Frontal cortex (tissue), 4 donors: Measurements from ENCODE around the gene TJAP1. TPM values are rescaled to one million over a fixed set of nuclear protein-coding genes. Genes with fewer than 3 reads are reported as not detected.
A peak's percentile ranks its signal among the peaks of the same experiment; 100 is the strongest.
"Not testable (repeated sequence)": the region's sequence is repeated elsewhere in the genome, so short reads cannot be mapped to it uniquely, and the experiment has no call there.

Experiments
- DNase-seq, 2 donors: peaks; one replicate each; pipeline ENCODE4 v3.0.0; 2012; ENCODE audit warnings: low spot score in 2 of 2
- FAIRE-seq: peaks from 2 replicates; lab custom pipeline; 2012; peaks lifted over from hg19 to GRCh38; lab: Jason Lieb, UNC
- total RNA-seq: library from RNA; depleted of rRNA; stranded (reverse); fragments of >200 nt; gene quantifications from one replicate; pipeline ENCODE4 v1.2.3, GENCODE V29; 2014
- donor health status: control.
- donor health status: control.
- donor health status: control.

The TJAP1 gene
- total RNA-seq, 1 donor from 2014 or later, result 2.9 TPM

DNA sequence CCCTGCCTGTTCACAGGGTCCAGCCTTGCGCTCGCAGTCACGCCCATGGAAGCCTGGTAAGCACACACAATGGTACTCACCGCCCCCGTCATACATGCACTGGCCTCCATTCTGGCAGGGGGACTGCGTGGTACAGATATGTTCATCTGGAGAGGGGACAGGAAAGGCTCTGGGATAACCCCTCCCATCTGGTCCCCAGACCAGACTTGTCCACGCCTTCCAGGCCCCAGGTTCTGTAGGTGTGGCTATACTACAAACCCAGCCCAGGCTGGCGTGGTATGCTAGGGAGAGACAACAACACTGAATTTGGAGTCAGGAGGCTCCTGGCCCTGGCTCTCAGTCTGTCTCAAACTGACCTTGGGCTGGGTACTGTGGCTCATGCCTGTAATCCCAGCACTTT, 25.4 kb upstream of the TJAP1 start:
- no peak for FAIRE-seq
- DNase-seq, result no peak

DNA sequence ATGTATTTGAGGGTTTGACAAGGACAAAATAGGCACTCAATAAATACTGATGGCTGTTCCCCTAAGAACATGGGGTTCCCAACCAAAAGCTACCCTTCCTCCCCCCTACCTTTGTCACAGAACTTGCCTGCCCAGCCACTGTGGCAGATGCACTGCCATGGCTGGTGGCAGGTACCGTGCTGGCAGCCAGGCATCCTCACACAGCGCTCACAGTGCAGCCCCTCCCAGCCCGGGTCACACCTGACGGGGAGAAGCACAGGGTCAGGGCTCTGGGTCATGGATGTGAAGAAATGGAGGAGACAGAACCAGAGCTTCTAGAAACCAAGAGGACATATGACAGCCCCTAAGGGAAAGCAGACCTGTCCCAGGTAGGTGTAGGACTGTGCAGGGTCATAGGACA, 24.5 kb upstream of the TJAP1 start:
- FAIRE-seq, result no peak
- DNase-seq, result no peak

DNA sequence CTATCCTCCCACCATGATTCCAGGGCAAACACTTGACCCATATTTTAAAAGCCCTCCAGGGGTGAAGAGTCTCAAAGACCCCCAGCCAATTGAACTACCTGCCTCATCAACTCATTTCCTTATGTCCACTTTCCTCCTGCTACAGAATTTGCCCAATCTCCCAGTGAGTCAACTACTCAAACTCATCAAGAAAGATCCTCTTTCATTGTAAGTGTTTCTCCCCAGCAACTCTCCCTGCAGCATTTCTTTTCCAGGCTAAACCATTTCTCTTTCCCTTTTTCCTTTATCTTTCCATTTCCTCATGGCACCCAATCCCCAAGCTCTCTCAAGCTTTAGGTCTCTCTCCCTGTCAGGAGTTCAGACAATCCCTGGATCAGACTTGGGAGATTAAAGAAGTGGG, 23.5 kb upstream of the TJAP1 start:
- DNase-seq, result no peak

DNA sequence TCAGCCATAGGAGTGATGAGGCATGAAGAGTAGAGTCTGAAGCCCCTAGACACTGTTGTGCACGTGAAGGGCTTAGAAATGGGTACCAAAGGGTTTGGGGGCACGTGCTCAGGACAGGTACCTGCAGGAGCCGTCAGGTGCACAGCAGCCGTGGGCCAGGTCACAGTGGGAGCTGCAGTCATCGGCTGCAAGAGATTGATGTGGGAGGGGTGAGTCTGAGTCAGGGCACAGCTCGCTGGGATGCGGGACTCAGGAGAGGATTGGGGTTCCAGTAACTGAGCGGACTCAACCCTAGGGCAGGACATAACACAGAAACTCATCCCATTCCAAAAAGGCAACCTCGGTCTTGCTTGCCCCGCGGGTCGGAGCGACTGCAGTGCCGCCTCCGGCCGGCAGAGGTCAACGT, 23.1 kb upstream of the TJAP1 start:
- DNase-seq (no peak), FAIRE-seq (no peak)

More for the DNA sequence above, 23.5 kb upstream of the TJAP1 start:
- FAIRE-seq, result no peak

DNA sequence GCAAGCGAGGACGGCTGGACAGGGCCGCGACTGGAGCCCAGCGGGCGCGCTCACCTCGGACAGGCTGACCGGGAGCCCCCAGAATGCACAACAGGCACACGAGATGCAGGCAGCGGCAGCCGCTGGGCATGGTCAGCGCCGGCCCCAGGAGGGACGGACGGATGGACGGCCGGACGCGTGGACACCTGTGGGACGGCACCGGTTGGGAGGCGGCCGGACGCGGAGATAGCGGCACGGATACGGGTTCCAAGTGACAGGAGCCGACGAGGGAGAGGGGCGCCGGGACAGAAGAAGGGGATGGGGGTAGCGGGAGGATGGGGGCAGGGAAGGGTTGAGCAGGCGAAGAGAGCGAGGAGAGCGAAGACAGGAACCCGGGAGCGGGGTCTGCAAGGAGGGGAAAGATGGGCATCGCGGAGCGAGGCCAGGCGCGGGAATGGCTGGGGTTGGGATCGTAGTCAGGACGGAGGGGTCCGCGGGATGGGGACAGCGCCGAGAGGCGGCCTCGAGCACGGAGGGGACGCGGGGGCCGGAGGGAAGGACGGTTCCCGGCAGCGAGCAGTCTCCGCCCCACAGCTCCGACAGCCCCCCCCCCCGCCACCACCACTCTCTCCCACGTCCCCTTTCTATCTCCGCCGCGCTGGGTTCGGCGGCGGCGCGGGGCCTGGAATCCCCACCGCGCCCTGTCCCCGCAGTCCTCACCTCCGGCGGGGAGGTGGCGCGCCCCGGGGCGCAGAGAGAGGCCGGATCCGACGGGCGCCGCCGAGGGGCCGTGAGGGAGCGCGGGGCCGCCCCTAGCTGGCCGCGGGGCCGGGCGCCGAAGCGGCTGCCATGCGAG, 22.5 kb upstream of the TJAP1 start:
- DNase-seq (peak; percentile 88 to 90), FAIRE-seq (no peak)

DNA sequence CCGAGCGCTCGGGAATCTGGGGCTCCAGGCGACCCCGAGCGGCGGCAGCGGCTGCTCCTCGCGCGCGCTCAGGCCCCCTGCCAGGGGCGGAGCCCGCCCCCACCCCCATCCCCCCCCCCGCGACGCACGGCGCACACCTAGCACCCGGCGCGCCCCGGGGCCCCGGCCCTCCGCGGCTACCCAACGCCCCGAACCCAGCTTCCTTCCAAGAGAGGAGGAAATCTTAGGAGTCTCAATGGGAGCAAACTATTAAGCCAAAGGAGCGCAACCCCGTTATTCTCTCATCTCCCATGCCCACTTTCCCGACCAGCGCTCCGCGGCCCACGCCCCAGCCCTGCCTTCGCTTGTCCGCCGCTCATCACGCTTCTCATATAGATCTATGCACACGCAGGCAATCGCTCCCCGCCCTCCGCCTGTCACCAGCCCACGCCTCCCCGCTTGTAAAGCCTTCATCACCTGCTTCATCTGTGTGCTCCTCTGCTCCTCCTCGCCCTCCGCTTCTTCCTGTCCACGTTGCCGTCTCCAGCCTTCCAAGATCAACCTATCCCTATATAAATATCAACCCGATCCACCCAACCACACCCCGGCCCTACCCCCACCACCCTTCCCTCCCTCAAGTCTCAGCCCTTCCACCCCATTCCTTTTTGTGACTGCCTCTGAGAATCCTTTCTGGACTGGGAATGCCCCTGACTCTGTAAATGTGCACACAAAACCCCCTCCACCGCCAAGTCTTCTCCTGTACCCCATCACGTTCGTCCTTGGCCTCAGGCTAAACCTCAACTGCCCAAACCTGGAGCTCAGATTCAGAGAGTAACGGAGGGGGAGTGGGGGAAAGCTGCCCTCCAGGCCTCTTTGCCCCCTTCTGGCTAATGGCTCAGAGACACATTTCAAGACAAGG, 21.6 kb upstream of the TJAP1 start, which contains the start of gene DLK2:
Gene DLK2, minus strand, starts transcription at position 18 of the 898 bp plus-strand sequence. CDS start 723 bp downstream, outside the sequence.
- DNase-seq, result peak; percentile 55 to 64
- no peak for FAIRE-seq

DNA sequence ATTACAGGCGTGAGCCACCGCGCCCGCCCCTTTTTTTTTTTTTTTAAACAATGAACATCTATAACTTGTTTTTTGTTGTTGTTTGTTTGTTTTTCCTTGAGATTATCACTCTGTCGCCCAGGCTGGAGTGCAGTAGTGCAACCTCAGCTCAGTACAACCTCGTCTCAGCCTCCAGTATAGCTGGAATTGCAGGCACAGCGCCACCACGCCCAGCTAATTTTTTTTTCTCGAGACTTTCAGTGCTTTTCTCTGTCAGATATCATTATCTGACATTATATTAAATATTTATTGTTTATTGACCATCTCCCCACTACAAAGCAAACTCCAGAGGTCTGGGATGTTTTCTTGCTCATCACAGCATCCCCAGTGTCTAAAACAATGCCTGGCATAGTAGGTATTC, 19.7 kb upstream of the TJAP1 start:
- FAIRE-seq (no peak), DNase-seq (no peak)

DNA sequence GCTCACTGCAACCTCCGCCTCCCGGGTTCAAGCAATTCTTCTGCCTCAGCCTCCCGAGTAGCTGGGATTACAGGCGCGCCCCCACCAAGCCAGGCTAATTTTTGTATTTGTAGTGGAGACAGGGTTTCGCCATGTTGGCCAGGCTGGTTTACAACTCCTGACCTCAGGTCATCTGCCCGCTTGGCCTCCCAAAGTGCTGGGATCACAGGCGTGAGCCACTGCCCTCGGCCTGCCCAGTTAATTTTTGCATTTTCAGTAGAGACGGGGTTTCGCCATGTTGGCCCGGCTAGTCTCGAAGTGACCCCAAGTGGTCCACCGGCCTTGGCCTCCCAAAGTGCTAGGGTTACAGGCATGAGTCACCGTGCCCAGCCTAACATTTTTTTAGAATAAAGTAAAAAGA, 19.2 kb upstream of the TJAP1 start:
- DNase-seq, FAIRE-seq: not testable (repeated sequence)

DNA sequence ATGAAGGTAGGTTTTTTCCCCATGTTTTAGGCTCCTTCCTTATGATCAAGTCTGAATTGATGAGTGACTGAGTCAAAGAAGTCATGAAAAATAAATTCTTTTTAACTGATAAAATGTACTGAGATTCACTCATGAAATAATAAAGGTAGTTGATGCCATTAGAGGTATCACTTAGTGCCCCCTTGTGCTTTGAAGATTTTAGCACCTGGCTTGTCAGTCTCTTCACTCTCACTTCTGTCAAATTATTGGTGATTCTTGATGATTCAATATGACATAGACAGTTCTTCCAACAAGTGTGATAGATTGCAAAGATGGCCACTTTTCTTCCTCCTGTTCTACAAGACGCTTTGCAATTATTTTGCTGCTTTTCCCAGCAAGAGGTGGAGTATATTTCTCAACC, 17.8 kb upstream of the TJAP1 start:
- no peak for FAIRE-seq
- DNase-seq, result no peak

DNA sequence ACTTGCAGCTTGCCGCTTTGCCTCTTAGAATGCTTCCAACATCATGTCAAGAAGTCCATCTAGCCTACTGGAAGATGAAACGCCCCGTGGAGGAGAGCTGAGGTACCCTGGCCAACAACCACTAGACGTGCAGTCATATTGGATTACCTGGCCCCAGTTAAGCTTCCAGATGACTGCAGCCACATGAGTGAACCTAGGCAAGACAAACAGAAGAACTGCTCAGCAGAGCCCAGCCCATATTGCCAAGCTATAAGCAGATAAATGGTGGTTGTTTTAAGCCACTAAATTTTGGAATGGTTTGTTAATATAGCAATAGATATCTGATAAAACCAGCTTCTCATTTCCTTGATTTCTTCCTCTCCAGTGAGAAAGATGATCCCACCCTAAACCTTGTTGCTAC, 17.3 kb upstream of the TJAP1 start:
- no peak for FAIRE-seq

DNA sequence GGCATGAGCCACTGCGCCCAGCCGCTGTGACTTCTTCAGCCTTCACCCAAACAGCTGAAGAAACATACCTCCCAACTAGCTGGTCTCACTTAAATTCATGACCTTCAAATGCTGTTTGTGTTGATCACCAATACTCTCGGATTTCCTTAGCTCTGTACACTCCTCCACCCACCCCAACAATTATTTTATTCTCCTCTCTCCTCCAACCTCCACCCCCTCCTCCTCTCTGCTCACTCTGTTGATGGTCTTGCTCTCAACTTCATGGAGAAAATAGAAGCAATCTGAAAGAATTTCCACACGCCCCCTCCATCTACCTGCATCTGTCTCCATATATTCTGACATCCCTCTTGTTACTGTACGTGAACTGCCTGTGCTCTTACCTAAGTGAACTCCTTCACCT, 15.4 kb upstream of the TJAP1 start:
- FAIRE-seq, result no peak
- no peak for DNase-seq

More for the DNA sequence above, 17.3 kb upstream of the TJAP1 start:
- DNase-seq, result no peak

DNA sequence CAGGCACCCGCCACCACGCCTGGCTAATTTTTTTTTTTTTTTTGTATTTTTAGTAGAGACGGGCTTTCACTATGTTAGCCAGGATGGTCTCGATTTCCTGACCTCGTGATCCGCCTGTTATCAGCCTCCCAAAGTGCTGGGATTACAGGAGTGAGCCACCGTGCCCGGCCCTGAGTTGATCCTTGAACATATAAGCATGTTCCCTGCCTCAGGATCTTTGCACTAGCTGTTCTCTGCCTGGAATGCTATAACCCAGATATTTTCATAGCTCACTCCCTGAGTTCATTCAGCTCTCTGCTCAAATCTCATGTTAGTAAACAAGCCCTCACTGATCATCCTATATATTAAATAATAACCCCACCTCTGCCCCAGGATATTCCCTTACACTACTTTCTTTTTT, 13.0 kb upstream of the TJAP1 start:
- FAIRE-seq, result no peak
- DNase-seq, result no peak

DNA sequence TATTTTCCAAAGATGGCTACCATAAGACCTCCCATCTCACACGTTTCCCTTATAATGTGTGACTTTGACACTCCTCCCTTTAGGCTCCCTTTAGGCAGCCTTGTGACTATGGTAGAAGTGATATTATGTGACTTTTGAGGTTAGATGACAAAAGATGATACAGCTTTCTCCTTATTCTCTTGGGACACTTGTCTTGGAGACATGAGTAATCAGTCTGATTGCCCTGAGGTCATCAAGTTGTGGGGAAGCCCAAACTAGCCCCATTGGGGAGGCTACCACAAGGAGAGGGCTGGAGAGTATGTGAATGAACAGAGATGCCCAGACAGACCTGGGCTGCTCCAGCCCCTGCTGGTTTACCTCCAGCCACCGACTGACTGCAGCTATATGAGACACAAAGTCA, 11.4 kb upstream of the TJAP1 start:
- no peak for FAIRE-seq

DNA sequence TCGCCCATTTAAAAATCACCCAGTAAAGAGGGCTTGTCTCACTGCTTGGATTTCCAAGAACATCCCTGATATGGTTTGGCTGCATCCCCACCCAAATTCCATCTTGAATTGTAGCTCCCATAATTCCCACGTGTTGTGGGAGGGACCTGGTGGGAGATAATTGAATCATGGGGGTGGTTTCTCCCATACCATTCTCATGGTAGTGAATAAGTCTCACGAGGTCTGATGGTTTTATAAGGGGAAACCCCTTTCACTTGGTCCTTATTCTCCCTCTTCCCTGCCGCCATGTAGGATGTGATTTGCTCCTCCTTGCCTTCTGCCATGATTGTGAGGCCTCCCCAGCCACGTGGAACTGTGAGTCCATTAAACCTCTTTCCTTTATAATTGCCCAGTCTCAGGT, 10.1 kb upstream of the TJAP1 start:
- not testable (repeated sequence) for FAIRE-seq, DNase-seq

More for the DNA sequence above, 11.4 kb upstream of the TJAP1 start:
- no peak for DNase-seq

DNA sequence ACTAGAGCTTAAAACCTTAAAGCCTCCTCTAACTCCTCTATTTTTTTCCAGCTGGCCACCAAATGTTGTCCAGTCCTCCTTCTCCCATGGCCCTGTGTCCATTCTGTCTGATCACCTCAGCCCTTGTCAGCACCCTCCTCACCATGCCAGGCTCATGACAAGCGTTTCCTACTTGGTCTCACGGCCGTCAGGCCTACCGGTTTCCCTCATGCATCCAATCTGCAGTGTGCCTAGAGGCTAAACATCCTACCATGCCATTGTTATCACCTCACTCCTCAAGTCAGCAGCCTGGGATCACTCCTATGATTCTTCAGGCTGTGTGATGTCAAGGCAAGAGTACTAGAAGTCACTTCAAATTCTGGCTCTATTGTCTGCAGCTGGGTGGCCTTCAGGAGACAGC, 9.6 kb upstream of the TJAP1 start:
- DNase-seq (no peak), FAIRE-seq (no peak)

DNA sequence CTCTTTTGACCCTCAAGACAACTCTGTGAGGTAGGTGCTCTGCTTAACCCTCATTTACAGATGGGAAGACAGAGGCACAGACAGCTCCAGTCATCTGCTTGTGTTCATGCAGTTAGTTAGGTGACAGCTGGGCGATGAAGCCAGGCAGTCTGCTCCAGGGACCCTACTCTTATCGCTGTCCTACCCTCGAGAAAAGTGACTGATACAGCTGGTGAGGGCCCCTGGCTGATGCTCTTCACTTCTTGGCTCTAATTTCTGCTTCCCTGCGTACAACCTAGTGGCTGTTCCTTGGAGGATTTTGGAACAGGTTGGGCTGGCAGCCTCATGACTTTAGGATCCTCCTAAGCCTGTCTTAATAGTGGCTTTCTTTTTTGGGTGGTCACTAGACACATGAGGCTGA, 9.1 kb upstream of the TJAP1 start:
- DNase-seq (no peak), FAIRE-seq (no peak)

DNA sequence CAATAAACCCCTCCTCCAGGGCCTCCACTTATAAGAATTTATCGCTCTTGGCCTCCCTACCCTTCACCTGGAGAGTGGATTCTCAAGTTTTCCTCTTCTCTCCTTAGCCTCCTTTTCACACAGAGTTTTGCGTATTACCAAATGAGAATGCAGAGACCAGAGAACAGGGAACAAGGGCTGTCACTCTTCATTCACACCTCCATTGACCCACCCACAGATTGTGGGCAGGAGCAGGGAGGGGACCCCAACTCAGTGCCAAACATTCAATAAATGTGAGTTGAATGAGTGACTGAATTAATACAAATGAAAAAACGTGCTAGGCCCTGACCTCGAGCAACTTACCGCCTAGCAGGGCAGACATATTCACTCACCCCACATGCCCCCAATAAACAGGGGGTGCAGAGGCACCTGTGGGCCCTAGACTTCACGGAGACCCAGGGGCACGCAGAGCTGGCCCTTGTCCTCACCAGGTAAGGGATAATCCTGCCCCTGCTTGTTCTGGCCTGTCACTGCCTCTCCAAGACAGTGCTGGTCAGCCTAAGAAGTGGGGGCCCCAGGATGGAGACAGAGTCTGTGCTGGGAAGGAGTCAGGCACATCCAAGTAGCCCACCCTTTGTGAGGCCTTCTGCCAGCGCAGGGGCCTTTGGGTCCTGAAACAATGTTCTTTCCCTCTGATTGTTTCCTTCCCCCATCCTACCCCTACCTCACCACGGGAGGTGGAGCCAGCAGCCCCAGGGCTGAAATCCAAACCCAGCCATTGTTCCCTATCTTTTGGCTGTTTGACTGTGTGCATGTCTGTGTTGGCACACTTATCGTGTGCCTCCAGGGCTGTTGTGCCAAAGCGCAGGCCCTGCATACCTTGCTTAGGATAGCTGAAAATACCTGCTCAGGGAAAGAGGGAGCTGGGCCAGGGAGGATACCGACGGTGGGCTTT, 8.4 kb upstream of the TJAP1 start:
- FAIRE-seq, result no peak
- DNase-seq, result no peak

DNA sequence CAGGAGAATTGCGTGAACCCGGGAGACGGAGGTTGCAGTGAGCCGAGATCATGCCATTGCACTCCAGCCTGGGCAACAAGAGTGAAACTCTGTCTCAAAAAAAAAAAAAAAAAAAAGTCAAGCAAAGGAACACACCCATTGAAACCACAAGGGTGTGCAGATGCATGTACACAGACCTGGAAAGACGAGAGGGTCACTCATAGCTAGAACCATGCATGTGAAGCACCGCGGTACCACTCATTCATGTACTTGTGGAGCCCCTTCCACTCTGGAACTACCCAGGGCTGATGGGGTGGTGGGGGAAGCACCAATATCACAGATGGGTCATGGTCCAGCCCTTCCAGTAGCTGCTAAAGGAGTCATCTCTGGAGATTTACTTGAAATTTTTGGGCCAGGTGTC, 7.4 kb upstream of the TJAP1 start:
- FAIRE-seq (no peak), DNase-seq (no peak)

DNA sequence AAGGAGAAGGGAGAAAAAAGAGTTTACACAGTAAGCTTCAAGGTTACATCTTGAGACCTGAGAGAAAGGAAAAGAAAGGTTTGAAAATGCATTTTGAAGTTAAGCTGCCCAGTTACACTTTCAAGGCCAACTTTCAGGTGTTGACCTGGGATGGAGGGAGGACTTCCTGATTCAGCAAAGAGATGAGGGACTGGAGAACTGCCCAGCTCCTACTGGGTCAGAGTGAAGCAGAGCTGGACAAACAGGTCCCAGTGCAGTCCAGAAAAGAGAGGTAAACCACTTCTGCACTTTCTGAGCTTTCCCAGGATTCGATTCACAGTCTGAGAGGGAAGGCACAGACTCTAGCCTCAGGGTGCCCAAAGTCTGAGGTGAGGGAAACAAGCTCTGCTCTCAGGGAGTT, 6.0 kb upstream of the TJAP1 start:
- DNase-seq (no peak), FAIRE-seq (no peak)

DNA sequence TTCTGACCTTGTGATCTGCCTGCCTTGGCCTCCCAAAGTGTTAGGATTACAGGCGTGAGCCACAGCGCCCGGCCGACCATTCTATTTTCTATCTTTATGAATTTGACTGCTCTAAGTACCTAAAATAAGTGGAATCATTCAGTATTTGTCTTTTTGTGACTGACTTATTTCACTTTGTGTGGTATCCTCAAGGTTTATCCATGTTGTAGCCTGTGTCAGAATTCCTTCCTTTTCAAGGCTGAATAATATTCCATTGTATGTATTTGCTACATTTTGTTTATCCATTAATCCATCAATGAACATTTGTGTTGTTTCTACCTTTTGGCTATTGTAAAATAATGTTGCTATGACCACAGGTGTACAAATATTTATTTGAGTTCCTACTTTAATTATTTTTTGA, 4.9 kb upstream of the TJAP1 start:
- DNase-seq, result no peak
- FAIRE-seq, result no peak
